CD4-positive, alpha-beta T cell treated with Interleukin-4 for 4 hours (primary cell): ENCODE measurements around the gene ACOT8.
A peak's percentile ranks its signal among the peaks of the same experiment; 100 is the strongest.
"Not testable (repeated sequence)": the region's sequence is repeated elsewhere in the genome, so short reads cannot be mapped to it uniquely, and the experiment has no call there.

Experiments
- DNase-seq: peaks from one replicate; pipeline ENCODE4 v3.0.0-alpha.2; 2020

The ACOT8 gene

GRCh38 chr20:45850926-45851325, 6.3 kb downstream of the ACOT8 start:
- DNase-seq = no peak

GRCh38 chr20:45850238-45850637, 7.0 kb downstream of the ACOT8 start:
- no peak for DNase-seq

GRCh38 chr20:45848969-45849582, 8.1 kb downstream of the ACOT8 start:
- DNase-seq = no peak

- DNase-seq = no peak
Measured at GRCh38 chr20:45848421-45848820, 8.8 kb downstream of the ACOT8 start.

GRCh38 chr20:45845452-45845851, 11.7 kb downstream of the ACOT8 start:
- DNase-seq = no peak

- DNase-seq = no peak
Measured at GRCh38 chr20:45843506-45843905, 13.7 kb downstream of the ACOT8 start.

- DNase-seq = peak; percentile 5
Measured at GRCh38 chr20:45842169-45842812, 14.9 kb downstream of the ACOT8 start.

GRCh38 chr20:45841407-45842129, 15.6 kb downstream of the ACOT8 start:
- DNase-seq = no peak

- DNase-seq = no peak
Measured at GRCh38 chr20:45840700-45841198, 16.4 kb downstream of the ACOT8 start.

GRCh38 chr20:45836841-45837240, 20.4 kb downstream of the ACOT8 start:
- no peak for DNase-seq

- no peak for DNase-seq
Measured at GRCh38 chr20:45835825-45836224, 21.4 kb downstream of the ACOT8 start.

- DNase-seq = no peak
Measured at GRCh38 chr20:45835329-45835765, 21.8 kb downstream of the ACOT8 start.

GRCh38 chr20:45834797-45835161, 22.4 kb downstream of the ACOT8 start:
- no peak for DNase-seq

- peak; percentile 14 for DNase-seq
Measured at GRCh38 chr20:45833883-45834796, 23.1 kb downstream of the ACOT8 start.

GRCh38 chr20:45833030-45833882, 23.9 kb downstream of the ACOT8 start, which contains the start of gene SNX21:
Gene SNX21, plus strand, starts transcription at chr20:45833799. Its CDS starts 121 bp downstream, at chr20:45833920.
- DNase-seq = no peak

- DNase-seq = no peak
Measured at GRCh38 chr20:45832619-45833018, 24.6 kb downstream of the ACOT8 start.

GRCh38 chr20:45829673-45830106, 27.5 kb downstream of the ACOT8 start:
- DNase-seq = not testable (repeated sequence)

GRCh38 chr20:45828589-45828988, 28.6 kb downstream of the ACOT8 start:
- no peak for DNase-seq

GRCh38 chr20:45827712-45828111, 29.5 kb downstream of the ACOT8 start:
- no peak for DNase-seq

GRCh38 chr20:45827030-45827652, 30.1 kb downstream of the ACOT8 start, which contains the start of gene TNNC2:
Gene TNNC2, minus strand, starts transcription at chr20:45827312. Its CDS starts 64 bp downstream, at chr20:45827248.
- no peak for DNase-seq
